Stimulated activated CD8-positive, alpha-beta memory T cell treated with anti-CD3 and anti-CD28 coated beads, Interleukin-12 subunit alpha, Interleukin-12 subunit beta, amount 100 ng/mL, for 4 hours (primary cell): ENCODE data around the gene KLHDC9.
A peak's percentile ranks its signal among the peaks of the same experiment; 100 is the strongest.

ENCODE experiments used
- DNase-seq: peaks from one replicate; pipeline ENCODE4 v3.0.0-alpha.2; 2020; ENCODE audit warnings: low read depth

Gene KLHDC9

GRCh38 chr1:161132410-161133219 lies 34.5 kb downstream of the KLHDC9 start, which contains the start of gene DEDD:
Gene DEDD (minus strand): TSS chr1:161132667. CDS start chr1:161124462, 8,205 bp downstream.
- peak; percentile 83 for DNase-seq

- no peak for DNase-seq
Observed at GRCh38 chr1:161133220-161133740, 35.1 kb downstream of the KLHDC9 start.

- no peak for DNase-seq
Observed at GRCh38 chr1:161137881-161138280, 39.7 kb downstream of the KLHDC9 start.

GRCh38 chr1:161138431-161138830 lies 40.3 kb downstream of the KLHDC9 start:
- DNase-seq: no peak

GRCh38 chr1:161139766-161140165 lies 41.6 kb downstream of the KLHDC9 start:
- no peak for DNase-seq

GRCh38 chr1:161140755-161141400 lies 42.7 kb downstream of the KLHDC9 start:
- DNase-seq: no peak

- DNase-seq: no peak
Observed at GRCh38 chr1:161145832-161146231, 47.7 kb downstream of the KLHDC9 start.
